ENCODE results near the gene TMEM120B. TPM values are rescaled to one million over a fixed set of nuclear protein-coding genes. Genes with fewer than 3 reads are reported as not detected.

The TMEM120B gene
- polyA plus RNA-seq, 1 donor from 2014 or later = 9.8 TPM

DNA sequence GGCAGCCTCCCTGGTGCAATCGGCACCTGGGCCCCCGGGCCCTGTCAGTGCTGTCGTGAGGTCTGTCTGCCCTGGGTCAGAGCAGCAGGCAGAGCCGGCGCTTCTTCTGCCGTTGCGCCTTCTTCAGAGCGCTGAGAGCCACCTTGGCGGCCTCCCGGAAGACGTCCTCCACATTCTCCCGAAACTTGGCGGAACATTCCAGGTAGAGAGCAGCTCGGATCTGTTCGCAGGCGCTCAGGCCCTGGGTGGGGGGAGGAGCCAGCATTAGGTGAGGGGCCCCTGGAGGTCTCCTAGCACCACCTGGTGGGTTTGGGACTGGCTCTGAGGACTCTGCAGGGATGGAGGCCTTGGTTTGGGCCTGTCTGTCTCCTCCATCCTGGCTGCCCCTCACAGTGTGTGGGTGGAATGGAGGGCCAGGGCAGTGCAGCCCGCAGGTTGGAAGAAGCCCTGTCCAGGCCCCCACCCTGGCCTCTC, 66.9 kb downstream of the TMEM120B start:
- Histone ChIP-seq H3K27me3 (ENCODE audit: insufficient read depth, low read depth, low read length) (no peaks in the 10 kb centered on the region), H3K9me3 (ENCODE audit: low read length) (no peaks in the 10 kb centered on the region), H3K9me2 (ENCODE audit: insufficient read depth, low read length) (no peaks in the 10 kb centered on the region), H3K27ac (ENCODE audit: low read length) (no peak overlapping the region), H4K20me1 (ENCODE audit: insufficient read depth) (no peaks in the 10 kb centered on the region), H2AFZ (ENCODE audit: low read depth, low read length) (no peak overlapping the region), H3F3A (ENCODE audit: insufficient read depth, low read length, poor library complexity, severe bottlenecking) (no peaks in the 10 kb centered on the region), H3K4me3 (ENCODE audit: low read length) (no peak overlapping the region), H3K9ac (ENCODE audit: low read length) (no peak overlapping the region), H3K36me3 (ENCODE audit: insufficient read depth, low read length) (no peaks in the 10 kb centered on the region), H3K4me2 (ENCODE audit: low read length) (no peak overlapping the region), H3K79me2 (replicated peaks; ENCODE audit: insufficient read depth, low read length) (no peaks in the 10 kb centered on the region)
- TF ChIP-seq, protein P1, sequence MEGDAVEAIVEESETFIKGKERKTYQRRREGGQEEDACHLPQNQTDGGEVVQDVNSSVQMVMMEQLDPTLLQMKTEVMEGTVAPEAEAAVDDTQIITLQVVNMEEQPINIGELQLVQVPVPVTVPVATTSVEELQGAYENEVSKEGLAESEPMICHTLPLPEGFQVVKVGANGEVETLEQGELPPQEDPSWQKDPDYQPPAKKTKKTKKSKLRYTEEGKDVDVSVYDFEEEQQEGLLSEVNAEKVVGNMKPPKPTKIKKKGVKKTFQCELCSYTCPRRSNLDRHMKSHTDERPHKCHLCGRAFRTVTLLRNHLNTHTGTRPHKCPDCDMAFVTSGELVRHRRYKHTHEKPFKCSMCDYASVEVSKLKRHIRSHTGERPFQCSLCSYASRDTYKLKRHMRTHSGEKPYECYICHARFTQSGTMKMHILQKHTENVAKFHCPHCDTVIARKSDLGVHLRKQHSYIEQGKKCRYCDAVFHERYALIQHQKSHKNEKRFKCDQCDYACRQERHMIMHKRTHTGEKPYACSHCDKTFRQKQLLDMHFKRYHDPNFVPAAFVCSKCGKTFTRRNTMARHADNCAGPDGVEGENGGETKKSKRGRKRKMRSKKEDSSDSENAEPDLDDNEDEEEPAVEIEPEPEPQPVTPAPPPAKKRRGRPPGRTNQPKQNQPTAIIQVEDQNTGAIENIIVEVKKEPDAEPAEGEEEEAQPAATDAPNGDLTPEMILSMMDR (IDR thresholded peaks at IDR 0.05; ENCODE audit: poor library complexity, severe bottlenecking) = no peak
- TF ChIP-seq RAD21 (conservative IDR thresholded peaks at IDR 0.05) = no peak
- TF ChIP-seq EP300 (conservative IDR thresholded peaks at IDR 0.05; ENCODE audit: poor library complexity, severe bottlenecking) = no peak
- TF ChIP-seq EZH2 (IDR thresholded peaks at IDR 0.05; ENCODE audit: borderline replicate concordance, insufficient read depth, low read length, poor library complexity, severe bottlenecking) = no peak
- no peak for TF ChIP-seq SMC3 (conservative IDR thresholded peaks at IDR 0.05; ENCODE audit: poor library complexity)
- no peak for TF ChIP-seq MXI1 (conservative IDR thresholded peaks at IDR 0.05; ENCODE audit: poor library complexity, severe bottlenecking)

- no peak overlapping the region for H2AFZ ChIP-seq (ENCODE audit: low read depth, low read length)
- no peaks in the 10 kb centered on the region for H3K36me3 ChIP-seq (ENCODE audit: insufficient read depth, low read length)
- H3K9ac ChIP-seq (ENCODE audit: low read length) = no peak overlapping the region
- H4K20me1 ChIP-seq (ENCODE audit: insufficient read depth) = no peaks in the 10 kb centered on the region
- H3F3A ChIP-seq (ENCODE audit: insufficient read depth, low read length, poor library complexity, severe bottlenecking) = no peaks in the 10 kb centered on the region
- TF ChIP-seq RAD21 (conservative IDR thresholded peaks at IDR 0.05) (no peak), MXI1 (conservative IDR thresholded peaks at IDR 0.05; ENCODE audit: poor library complexity, severe bottlenecking) (no peak), REST (IDR thresholded peaks at IDR 0.05; ENCODE audit: borderline replicate concordance) (no peak), POLR2AphosphoS5 (IDR thresholded peaks at IDR 0.05) (no peak), EP300 (conservative IDR thresholded peaks at IDR 0.05; ENCODE audit: poor library complexity, severe bottlenecking) (no peak), TAF1 (IDR thresholded peaks at IDR 0.05; ENCODE audit: low read depth) (no peak), EZH2 (IDR thresholded peaks at IDR 0.05; ENCODE audit: borderline replicate concordance, insufficient read depth, low read length, poor library complexity, severe bottlenecking) (no peak), SMC3 (conservative IDR thresholded peaks at IDR 0.05; ENCODE audit: poor library complexity) (no peak)
- TF ChIP-seq, protein P1 (IDR thresholded peaks at IDR 0.05; ENCODE audit: poor library complexity, severe bottlenecking) = no peak
- H3K9me3 ChIP-seq (ENCODE audit: low read length) = no peaks in the 10 kb centered on the region
- H3K4me2 ChIP-seq (ENCODE audit: low read length) = no peak overlapping the region
- no peak overlapping the region for H3K4me3 ChIP-seq (ENCODE audit: low read length)
- H3K27me3 ChIP-seq (ENCODE audit: insufficient read depth, low read depth, low read length) = no peaks in the 10 kb centered on the region
- H3K9me2 ChIP-seq (ENCODE audit: insufficient read depth, low read length) = no peaks in the 10 kb centered on the region
- no peak overlapping the region for H3K27ac ChIP-seq (ENCODE audit: low read length)
- no peaks in the 10 kb centered on the region for H3K79me2 ChIP-seq (replicated peaks; ENCODE audit: insufficient read depth, low read length)
These were observed 67.9 kb downstream of the TMEM120B start for GRCh38 chr12:121780429-121780828.
